ENCODE data around the gene GJA3.

GRCh38 chr13:20114066-20114610 is 46.7 kb downstream of the GJA3 start:
- TF ChIP-seq, protein P1, sequence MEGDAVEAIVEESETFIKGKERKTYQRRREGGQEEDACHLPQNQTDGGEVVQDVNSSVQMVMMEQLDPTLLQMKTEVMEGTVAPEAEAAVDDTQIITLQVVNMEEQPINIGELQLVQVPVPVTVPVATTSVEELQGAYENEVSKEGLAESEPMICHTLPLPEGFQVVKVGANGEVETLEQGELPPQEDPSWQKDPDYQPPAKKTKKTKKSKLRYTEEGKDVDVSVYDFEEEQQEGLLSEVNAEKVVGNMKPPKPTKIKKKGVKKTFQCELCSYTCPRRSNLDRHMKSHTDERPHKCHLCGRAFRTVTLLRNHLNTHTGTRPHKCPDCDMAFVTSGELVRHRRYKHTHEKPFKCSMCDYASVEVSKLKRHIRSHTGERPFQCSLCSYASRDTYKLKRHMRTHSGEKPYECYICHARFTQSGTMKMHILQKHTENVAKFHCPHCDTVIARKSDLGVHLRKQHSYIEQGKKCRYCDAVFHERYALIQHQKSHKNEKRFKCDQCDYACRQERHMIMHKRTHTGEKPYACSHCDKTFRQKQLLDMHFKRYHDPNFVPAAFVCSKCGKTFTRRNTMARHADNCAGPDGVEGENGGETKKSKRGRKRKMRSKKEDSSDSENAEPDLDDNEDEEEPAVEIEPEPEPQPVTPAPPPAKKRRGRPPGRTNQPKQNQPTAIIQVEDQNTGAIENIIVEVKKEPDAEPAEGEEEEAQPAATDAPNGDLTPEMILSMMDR (IDR thresholded peaks at IDR 0.05), result no peak
- no peak for TF ChIP-seq POLR2A (IDR thresholded peaks at IDR 0.05)
